Measurements from ENCODE around the gene TMEM37. TPM values are rescaled to one million over a fixed set of nuclear protein-coding genes. Genes with fewer than 3 reads are reported as not detected.

TMEM37 gene
- total RNA-seq, 1 experiment from 2014 or later: 2.3 TPM

GRCh38 chr2:119425119-119425405 lies 6.6 kb upstream of the TMEM37 start:
- Histone ChIP-seq H2AFZ (ENCODE audit: low read depth, low read length, poor library complexity, severe bottlenecking) (no peak overlapping the region), H3K36me3 (ENCODE audit: control insufficient read depth in 1 of 2, insufficient read depth in 2 of 2, low read length in 2 of 2) (no peaks in the 10 kb centered on the region), H3K4me3 (replicated peaks in 1 of 2; ENCODE audit: low read depth in 1 of 2, low read length in 2 of 2) (no peak overlapping the region), H4K20me1 (ENCODE audit: insufficient read depth) (no peaks in the 10 kb centered on the region), H3K9ac (ENCODE audit: low read length) (no peak overlapping the region), H3K4me1 (ENCODE audit: control insufficient read depth in 1 of 2, insufficient read depth in 2 of 2, low read length in 2 of 2) (peaks cover 3 to 10% of the 10 kb centered on the region in 2 experiments; a peak in 3 of 4 replicates), H3K27ac (ENCODE audit: low read depth, low read length) (no peak overlapping the region), H3K9me2 (ENCODE audit: insufficient read depth) (no peaks in the 10 kb centered on the region), H3K9me3 (ENCODE audit: control insufficient read depth in 1 of 2, insufficient read depth in 1 of 2, low read depth in 1 of 2, low read length in 2 of 2) (peaks cover 3 to 4% of the 10 kb centered on the region in 2 experiments; a peak in 2 of 4 replicates), H3K79me2 (ENCODE audit: insufficient read depth, low read length) (no peaks in the 10 kb centered on the region), H3K4me2 (ENCODE audit: low read length) (no peak overlapping the region), H3K27me3 (ENCODE audit: insufficient read depth, low read length) (no peaks in the 10 kb centered on the region)
- no peak for DNase-seq (ENCODE audit: low read depth, low spot score)
- intact Hi-C loops (cut with micrococcal nuclease): no loop called here
- no peak for ATAC-seq
- ChIA-PET CTCF (no interaction called here), POLR2A (no interaction called here), RAD21 (ENCODE audit: low non-redundant PET in 1 of 2, low total read pairs in 2 of 2, uncharacterized antibody in 2 of 2, unreplicated experiment in 2 of 2) (no interaction called here)
- BruUV-seq (replicated peaks): no TSS peak
- TF ChIP-seq MAX (IDR thresholded peaks at IDR 0.05) (no peak), ELF1 (IDR thresholded peaks at IDR 0.05; ENCODE audit: borderline replicate concordance, low read depth) (no peak), ZNF274 (IDR thresholded peaks at IDR 0.05; ENCODE audit: low read depth, low read length) (no peak), EZH2phosphoT487 (IDR thresholded peaks at IDR 0.05; ENCODE audit: borderline replicate concordance) (no peak), SRF (IDR thresholded peaks at IDR 0.05; ENCODE audit: low read depth) (no peak)

GRCh38 chr2:119425620-119426395 lies 5.8 kb upstream of the TMEM37 start:
- Histone ChIP-seq H3K27ac (ENCODE audit: low read depth, low read length) (no peak overlapping the region), H3K4me2 (ENCODE audit: low read length) (no peak overlapping the region), H3K79me2 (ENCODE audit: insufficient read depth, low read length) (no peaks in the 10 kb centered on the region), H3K4me1 (ENCODE audit: control insufficient read depth in 1 of 2, insufficient read depth in 2 of 2, low read length in 2 of 2) (peaks cover 5 to 18% of the 10 kb centered on the region in 2 experiments; a peak in 3 of 4 replicates), H3K9me3 (ENCODE audit: control insufficient read depth in 1 of 2, insufficient read depth in 1 of 2, low read depth in 1 of 2, low read length in 2 of 2) (peaks cover 3 to 4% of the 10 kb centered on the region in 2 experiments; a peak in 2 of 4 replicates), H3K27me3 (ENCODE audit: insufficient read depth, low read length) (no peaks in the 10 kb centered on the region), H3K4me3 (replicated peaks in 1 of 2; ENCODE audit: low read depth in 1 of 2, low read length in 2 of 2) (no peak overlapping the region), H3K9ac (ENCODE audit: low read length) (no peak overlapping the region), H2AFZ (ENCODE audit: low read depth, low read length, poor library complexity, severe bottlenecking) (no peak overlapping the region), H3K9me2 (ENCODE audit: insufficient read depth) (no peaks in the 10 kb centered on the region), H3K36me3 (ENCODE audit: control insufficient read depth in 1 of 2, insufficient read depth in 2 of 2, low read length in 2 of 2) (no peaks in the 10 kb centered on the region), H4K20me1 (ENCODE audit: insufficient read depth) (no peaks in the 10 kb centered on the region)
- intact Hi-C loops (cut with micrococcal nuclease): no loop called here
- no TSS peak for BruUV-seq (replicated peaks)
- ChIA-PET POLR2A (no interaction called here), CTCF (no interaction called here), RAD21 (ENCODE audit: low non-redundant PET in 1 of 2, low total read pairs in 2 of 2, uncharacterized antibody in 2 of 2, unreplicated experiment in 2 of 2) (no interaction called here)
- no peak for TF ChIP-seq MAX (IDR thresholded peaks at IDR 0.05)
- ATAC-seq (no peak), DNase-seq (ENCODE audit: low read depth, low spot score) (no peak)

Measured in HCT116 (cell line).